SK-N-SH (cell line): ENCODE measurements around the gene ZNF444. TPM values are rescaled to one million over a fixed set of nuclear protein-coding genes. Genes with fewer than 3 reads are reported as not detected.

Source experiments
- CTCF ChIA-PET: fragments of 300-600, 350-600 bp; formaldehyde crosslinking; extraction: SDS; loops from one replicate; lab custom pipeline; 2021; lab: Yijun Ruan, JAX
- POLR2A ChIA-PET: fragments of 350-600 bp; sonication (Branson Sonifier 250); formaldehyde crosslinking; extraction: SDS; loops from one replicate; lab custom pipeline; 2020; ENCODE audit warnings: antibody characterized with exemption, inconsistent platforms; lab: Yijun Ruan, JAX
- DNase-seq: peaks from one replicate; pipeline ENCODE4 v3.0.0; 2012
- H2AFZ ChIP-seq: fragments of 200-600 bp; sonication (generic); 2 replicates; pipeline ENCODE4 v1.8.1; 2016; ENCODE audit warnings: antibody characterized with exemption, mild to moderate bottlenecking, low read depth
- H3F3A ChIP-seq: fragments of 200-600 bp; sonication (generic); replicated peaks from 2 replicates; pipeline ENCODE3; 2016; ENCODE audit warnings: antibody characterized with exemption, mild to moderate bottlenecking; ENCODE audit not compliant: insufficient read depth
- H3K27ac ChIP-seq, 2 experiments: fragments of 200-500 bp in 1 of 2; fragments of 200-600 bp in 1 of 2; sonication (Bioruptor generic) in 1 of 2; sonication (generic), shearing (Covaris generic) in 1 of 2; 2 replicates each; pipeline versions ENCODE4 v1.5.1 to v1.6.1; 2014 to 2016; ENCODE audit warnings: low read depth in 2 of 2, inconsistent platforms in 1 of 2, low read length in 1 of 2, mild to moderate bottlenecking in 1 of 2, mixed read lengths in 1 of 2
- H3K27me3 ChIP-seq: fragments of 200-600 bp; sonication (generic), shearing (Covaris generic); 2 replicates; pipeline ENCODE4 v1.6.1; 2016; ENCODE audit warnings: mixed run types; ENCODE audit not compliant: insufficient read depth
- H3K36me3 ChIP-seq, 2 experiments: fragments of 200-500 bp in 1 of 2; fragments of 200-600 bp in 1 of 2; sonication (Bioruptor generic) in 1 of 2; sonication (generic) in 1 of 2; replicated peaks in 1 of 2; 2 replicates each; pipeline versions ENCODE3 to v1.5.1; 2014 to 2016; ENCODE audit warnings: low read length in 1 of 2, mild to moderate bottlenecking in 1 of 2; ENCODE audit not compliant: insufficient read depth in 2 of 2, control insufficient read depth in 1 of 2
- H3K4me1 ChIP-seq, 2 experiments: fragments of 200-500 bp in 1 of 2; fragments of 200-600 bp in 1 of 2; sonication (Bioruptor generic) in 1 of 2; sonication (generic), shearing (Covaris generic) in 1 of 2; 2 replicates each; pipeline versions ENCODE4 v1.5.1 to v1.6.1; 2014 to 2016; ENCODE audit warnings: low read depth in 1 of 2, low read length in 1 of 2, mixed run types in 1 of 2; ENCODE audit not compliant: insufficient read depth in 2 of 2, control insufficient read depth in 1 of 2
- H3K4me2 ChIP-seq: fragments of 200-600 bp; sonication (generic), shearing (Covaris generic); 2 replicates; pipeline ENCODE4 v1.6.1; 2017; ENCODE audit warnings: mixed run types
- H3K4me3 ChIP-seq, 2 experiments: fragments of 200-500 bp in 1 of 2; fragments of 200-600 bp in 1 of 2; sonication (Bioruptor generic) in 1 of 2; sonication (generic), shearing (Covaris generic) in 1 of 2; 2 replicates each; pipeline versions ENCODE4 v1.5.1 to v1.8.1; 2014 to 2016; ENCODE audit warnings: low read depth in 2 of 2, inconsistent platforms in 1 of 2, low read length in 1 of 2, mild to moderate bottlenecking in 1 of 2, mixed read lengths in 1 of 2, moderate library complexity in 1 of 2
- H3K79me2 ChIP-seq: fragments of 200-600 bp; sonication (generic); 2 replicates; pipeline ENCODE4 v1.8.1; 2017; ENCODE audit warnings: mild to moderate bottlenecking; ENCODE audit not compliant: insufficient read depth
- H3K9ac ChIP-seq: fragments of 200-600 bp; sonication (generic); 2 replicates; pipeline ENCODE4 v1.6.1; 2017; ENCODE audit warnings: mixed run types
- H3K9me2 ChIP-seq: fragments of 200-600 bp; sonication (generic); 2 replicates; pipeline ENCODE4 v1.6.1; 2017; ENCODE audit warnings: mixed run types
- H3K9me3 ChIP-seq: fragments of 200-600 bp; sonication (generic); 2 replicates; pipeline ENCODE4 v1.6.1; 2017; ENCODE audit warnings: mixed run types, mild to moderate bottlenecking, moderate library complexity
- H4K20me1 ChIP-seq: fragments of 200-600 bp; sonication (generic); 2 replicates; pipeline ENCODE4 v1.6.1; 2017; ENCODE audit warnings: mild to moderate bottlenecking, mixed run types; ENCODE audit not compliant: insufficient read depth
- EP300 ChIP-seq, 2 experiments: IDR thresholded peaks; 2 replicates each; pipeline versions ENCODE4 v1.4.0 to v1.6.1; 2012; ENCODE audit warnings: borderline replicate concordance in 1 of 2, low read depth in 1 of 2, low read length in 1 of 2
- JUND ChIP-seq: IDR thresholded peaks from 2 replicates; pipeline ENCODE4 v1.4.0; 2012
- NRF1 ChIP-seq: IDR thresholded peaks from 2 replicates; pipeline ENCODE4 v1.6.1; 2012; ENCODE audit warnings: low read depth, mild to moderate bottlenecking, low read length
- RAD21 ChIP-seq: IDR thresholded peaks from 2 replicates; pipeline ENCODE4 v1.6.1; 2012; ENCODE audit warnings: mild to moderate bottlenecking, low read length
- REST ChIP-seq: IDR thresholded peaks from 2 replicates; pipeline ENCODE4 v1.6.1; 2012; ENCODE audit warnings: mild to moderate bottlenecking, low read depth, low read length, moderate library complexity
- RFX5 ChIP-seq: IDR thresholded peaks from 2 replicates; pipeline ENCODE4 v1.6.1; 2012; ENCODE audit warnings: mild to moderate bottlenecking, improper control_type of control experiment, low read length
- SIN3A ChIP-seq: IDR thresholded peaks from 2 replicates; pipeline ENCODE4 v1.6.1; 2012; ENCODE audit warnings: low read depth, mild to moderate bottlenecking, low read length, moderate library complexity, borderline replicate concordance
- TAF1 ChIP-seq: IDR thresholded peaks from 2 replicates; pipeline ENCODE4 v1.6.1; 2012; ENCODE audit warnings: low read depth, mild to moderate bottlenecking, low read length, moderate library complexity, borderline replicate concordance
- USF1 ChIP-seq: IDR thresholded peaks from 2 replicates; pipeline ENCODE4 v1.4.0; 2012; ENCODE audit warnings: low read depth, borderline replicate concordance
- USF2 ChIP-seq: fragments of 150-350 bp; IDR thresholded peaks from 2 replicates; pipeline ENCODE4 v1.6.1; 2017; ENCODE audit warnings: antibody characterized with exemption, low read length, low read depth, borderline replicate concordance
- WGBS: methylation state at CpG from one replicate; pipeline ENCODE4 v1.1.6; 2017; ENCODE audit warnings: low lambda C conversion rate; 5-methylcytosine and 5-hydroxymethylcytosine counted together
- polyA plus RNA-seq, 3 experiments: library from polyadenylated mRNA; depleted of rRNA; stranded (reverse); fragments of >200 nt; gene quantifications; 2 replicates each; pipeline ENCODE4 v1.2.3, GENCODE V29; 2012

The ZNF444 gene
- polyA plus RNA-seq, 1 of the 3 experiments (the other 2 are of a cell fraction), result 23.2 TPM

GRCh38 chr19:56099638-56100539 is 41.2 kb upstream of the ZNF444 start:
- H3K27me3 ChIP-seq, result no peaks in the 10 kb centered on the region
- H3K36me3 ChIP-seq, result peaks cover 3 to 33% of the 10 kb centered on the region in 2 experiments
- DNase-seq, result no peak
- no peaks in the 10 kb centered on the region for H3F3A ChIP-seq
- H3K27ac ChIP-seq, result no peak overlapping the region
- peaks cover 51% of the 10 kb centered on the region for H3K79me2 ChIP-seq
- 93% methylated on average over 18 of the region's 31 CpGs for WGBS
- H3K4me1 ChIP-seq, result no peaks in the 10 kb centered on the region; a peak in 1 of 4 replicates
- no peak overlapping the region for H2AFZ ChIP-seq
- no peaks in the 10 kb centered on the region for H3K9me2 ChIP-seq
- H3K4me3 ChIP-seq, result no peak overlapping the region
- ChIA-PET POLR2A (no interaction called here), CTCF (interaction anchor here (1.0 to 1.5 kb wide), 4 partner anchors 19 to 153 kb away, joined by 3 to 9 read pairs (median 5); no protein-coding TSS in a partner anchor)
- no peak overlapping the region for H3K4me2 ChIP-seq
- peaks cover 64% of the 10 kb centered on the region for H4K20me1 ChIP-seq
- TF ChIP-seq JUND (no peak), NRF1 (no peak), REST (no peak)
- no peak overlapping the region for H3K9ac ChIP-seq
- H3K9me3 ChIP-seq, result no peaks in the 10 kb centered on the region

GRCh38 chr19:56101095-56101494 is 40.0 kb upstream of the ZNF444 start:
- no peaks in the 10 kb centered on the region for H3K9me3 ChIP-seq
- H3K4me1 ChIP-seq, result no peaks in the 10 kb centered on the region; a peak in 1 of 4 replicates
- TF ChIP-seq RAD21 (no peak), EP300 (IDR thresholded peaks at IDR 0.05; ENCODE audit: borderline replicate concordance in 1 of 2, low read depth in 1 of 2, low read length in 1 of 2) (no peak), SIN3A (no peak), TAF1 (no peak), JUND (no peak), USF1 (no peak), RFX5 (no peak), USF2 (no peak)
- ChIA-PET POLR2A (no interaction called here), CTCF (no interaction called here)
- no peaks in the 10 kb centered on the region for H3K9me2 ChIP-seq
- H2AFZ ChIP-seq, result no peak overlapping the region
- no peaks in the 10 kb centered on the region for H3K27me3 ChIP-seq
- WGBS, result 90% methylated on average over 23 of the region's 25 CpGs
- peaks cover 68% of the 10 kb centered on the region for H4K20me1 ChIP-seq
- H3K36me3 ChIP-seq, result peaks cover 0 to 29% of the 10 kb centered on the region in 2 experiments
- H3K4me2 ChIP-seq, result no peak overlapping the region
- no peak overlapping the region for H3K4me3 ChIP-seq
- no peak overlapping the region for H3K9ac ChIP-seq
- H3F3A ChIP-seq, result no peaks in the 10 kb centered on the region
- H3K79me2 ChIP-seq, result peaks cover 58% of the 10 kb centered on the region
- DNase-seq, result no peak
- H3K27ac ChIP-seq, result no peak overlapping the region
